Thoracic aorta (tissue), 2 donors: ENCODE results near the gene REEP6. TPM values are rescaled to one million over a fixed set of nuclear protein-coding genes. Genes with fewer than 3 reads are reported as not detected.

Experiments used
- ATAC-seq: fragments of 150-250 bp; one replicate; pipeline ENCODE4 v1.8.0; 2017; ENCODE audit warnings: low read depth; ENCODE audit not compliant: insufficient number of reproducible peaks, low FRiP score
- DNase-seq: peaks from one replicate; pipeline ENCODE4 v3.0.0-alpha.2; 2020; ENCODE audit warnings: low spot score
- H3K27ac ChIP-seq, 2 donors: fragments of 200-600 bp; sonication (generic); 1 replicate in 1 of 2; 2 replicates in 1 of 2; pipeline ENCODE4 v1.5.1; 2016; ENCODE audit warnings: mild to moderate bottlenecking in 2 of 2, moderate library complexity in 2 of 2
- H3K27me3 ChIP-seq: fragments of 200-600 bp; sonication (generic); replicated peaks from 2 replicates; pipeline ENCODE4 v1.6.0; 2016; ENCODE audit warnings: mild to moderate bottlenecking; ENCODE audit not compliant: insufficient read depth
- H3K36me3 ChIP-seq: fragments of 200-600 bp; sonication (generic); one replicate; pipeline ENCODE4 v1.5.1; 2016
- H3K4me1 ChIP-seq, 2 donors: fragments of 200-600 bp; sonication (generic); 1 replicate in 1 of 2; 2 replicates in 1 of 2; pipeline versions ENCODE4 v1.5.1 to v1.6.0; 2016; ENCODE audit warnings: low read depth in 2 of 2, mild to moderate bottlenecking in 1 of 2; ENCODE audit not compliant: control insufficient read depth in 1 of 2
- H3K4me3 ChIP-seq: fragments of 200-600 bp; sonication (generic); 2 replicates; pipeline ENCODE4 v1.5.1; 2016; ENCODE audit warnings: mild to moderate bottlenecking
- H3K9me3 ChIP-seq: fragments of 200-600 bp; sonication (generic); 2 replicates; pipeline ENCODE4 v1.5.1; 2016
- total RNA-seq, 2 donors: library from RNA; depleted of rRNA; stranded (reverse); fragments of >200 nt; gene quantifications; one replicate each; pipeline versions ENCODE4 v1.1.0 to v1.2.3, GENCODE V29; 2016
- TF ChIP-seq, protein P1 (sequence below): fragments of 200-600 bp; sonication (generic); IDR thresholded peaks from one replicate; pipeline ENCODE4 v1.5.1; 2019; ENCODE audit warnings: antibody characterized with exemption

The REEP6 gene
- total RNA-seq, 2 donors from 2014 or later = 0.35 to 1.6 TPM

DNA sequence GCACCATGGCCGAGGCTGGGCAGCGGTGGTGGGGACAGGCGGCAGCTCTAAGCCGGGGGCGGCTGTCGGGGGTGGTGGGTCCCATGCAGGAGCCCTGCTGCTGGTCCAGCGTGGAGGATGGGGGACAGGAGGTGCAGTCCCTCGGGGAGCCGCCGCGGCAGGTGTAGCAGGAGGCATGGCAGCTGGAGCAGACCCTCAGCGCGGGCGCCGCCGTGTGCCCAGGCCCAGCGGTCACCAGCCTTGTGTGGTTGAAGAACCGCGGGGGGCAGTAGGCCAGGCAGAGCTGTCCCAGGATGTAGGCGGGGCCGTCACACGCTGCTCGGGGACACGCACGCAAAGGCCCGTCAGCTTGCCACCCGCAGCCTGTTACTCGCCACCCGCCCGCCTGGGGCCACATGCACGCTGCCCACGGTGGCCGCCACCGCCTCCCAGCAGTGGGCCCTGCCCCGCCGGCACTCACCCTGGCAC, 9.1 kb upstream of the REEP6 start:
- no peaks in the 10 kb centered on the region for H3K27me3 ChIP-seq
- H3K27ac ChIP-seq = no peak overlapping the region
- peaks cover 6 to 15% of the 10 kb centered on the region in 2 donors for H3K4me1 ChIP-seq
- no peaks in the 10 kb centered on the region for H3K36me3 ChIP-seq
- TF ChIP-seq, protein P1, sequence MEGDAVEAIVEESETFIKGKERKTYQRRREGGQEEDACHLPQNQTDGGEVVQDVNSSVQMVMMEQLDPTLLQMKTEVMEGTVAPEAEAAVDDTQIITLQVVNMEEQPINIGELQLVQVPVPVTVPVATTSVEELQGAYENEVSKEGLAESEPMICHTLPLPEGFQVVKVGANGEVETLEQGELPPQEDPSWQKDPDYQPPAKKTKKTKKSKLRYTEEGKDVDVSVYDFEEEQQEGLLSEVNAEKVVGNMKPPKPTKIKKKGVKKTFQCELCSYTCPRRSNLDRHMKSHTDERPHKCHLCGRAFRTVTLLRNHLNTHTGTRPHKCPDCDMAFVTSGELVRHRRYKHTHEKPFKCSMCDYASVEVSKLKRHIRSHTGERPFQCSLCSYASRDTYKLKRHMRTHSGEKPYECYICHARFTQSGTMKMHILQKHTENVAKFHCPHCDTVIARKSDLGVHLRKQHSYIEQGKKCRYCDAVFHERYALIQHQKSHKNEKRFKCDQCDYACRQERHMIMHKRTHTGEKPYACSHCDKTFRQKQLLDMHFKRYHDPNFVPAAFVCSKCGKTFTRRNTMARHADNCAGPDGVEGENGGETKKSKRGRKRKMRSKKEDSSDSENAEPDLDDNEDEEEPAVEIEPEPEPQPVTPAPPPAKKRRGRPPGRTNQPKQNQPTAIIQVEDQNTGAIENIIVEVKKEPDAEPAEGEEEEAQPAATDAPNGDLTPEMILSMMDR = no peak
- DNase-seq = no peak
- no peak overlapping the region for H3K4me3 ChIP-seq
- no peak for ATAC-seq
- no peaks in the 10 kb centered on the region for H3K9me3 ChIP-seq

DNA sequence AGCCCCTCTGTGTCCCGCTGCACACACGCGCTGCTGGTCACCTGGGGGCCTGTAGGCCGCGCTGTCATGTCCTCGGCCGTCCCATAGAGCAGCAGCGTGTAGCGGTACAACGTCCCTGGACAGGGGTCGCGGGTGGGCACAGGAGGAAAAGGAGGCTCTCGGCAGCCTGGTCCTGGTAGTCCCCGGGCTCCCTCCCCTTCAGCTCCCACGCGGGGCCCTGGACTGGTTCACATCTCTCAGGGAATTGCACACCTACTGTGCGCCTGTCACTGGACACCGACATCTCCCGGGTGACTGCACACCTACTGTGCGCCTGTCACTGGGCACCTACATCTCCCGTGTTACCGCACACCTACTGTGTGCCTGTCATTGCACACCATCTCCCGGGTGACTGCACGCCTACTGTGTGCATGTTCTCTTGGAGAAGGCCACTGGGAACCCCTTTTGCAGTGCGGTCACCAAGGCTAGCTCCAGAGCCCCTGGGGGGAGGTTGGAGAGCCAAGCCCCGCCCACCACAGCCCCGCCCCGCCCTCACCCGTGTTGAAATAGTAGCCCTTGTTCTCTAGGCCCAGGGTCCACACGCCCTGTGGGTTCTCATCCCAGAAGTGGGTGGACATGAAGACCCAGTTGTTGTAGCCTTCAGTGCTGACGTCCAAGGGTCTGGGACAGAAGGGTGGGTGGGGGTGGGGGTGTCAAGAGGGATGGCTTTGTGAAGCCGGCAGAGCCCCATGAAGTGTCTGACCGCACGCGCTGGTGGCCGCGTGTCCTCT, 8.4 kb upstream of the REEP6 start:
- Histone ChIP-seq H3K36me3 (no peaks in the 10 kb centered on the region), H3K27me3 (no peaks in the 10 kb centered on the region), H3K27ac (no peak overlapping the region), H3K4me1 (peaks cover 6 to 15% of the 10 kb centered on the region in 2 donors), H3K4me3 (no peak overlapping the region), H3K9me3 (no peaks in the 10 kb centered on the region)
- ATAC-seq (no peak), DNase-seq (no peak)
- TF ChIP-seq, protein P1 = no peak

DNA sequence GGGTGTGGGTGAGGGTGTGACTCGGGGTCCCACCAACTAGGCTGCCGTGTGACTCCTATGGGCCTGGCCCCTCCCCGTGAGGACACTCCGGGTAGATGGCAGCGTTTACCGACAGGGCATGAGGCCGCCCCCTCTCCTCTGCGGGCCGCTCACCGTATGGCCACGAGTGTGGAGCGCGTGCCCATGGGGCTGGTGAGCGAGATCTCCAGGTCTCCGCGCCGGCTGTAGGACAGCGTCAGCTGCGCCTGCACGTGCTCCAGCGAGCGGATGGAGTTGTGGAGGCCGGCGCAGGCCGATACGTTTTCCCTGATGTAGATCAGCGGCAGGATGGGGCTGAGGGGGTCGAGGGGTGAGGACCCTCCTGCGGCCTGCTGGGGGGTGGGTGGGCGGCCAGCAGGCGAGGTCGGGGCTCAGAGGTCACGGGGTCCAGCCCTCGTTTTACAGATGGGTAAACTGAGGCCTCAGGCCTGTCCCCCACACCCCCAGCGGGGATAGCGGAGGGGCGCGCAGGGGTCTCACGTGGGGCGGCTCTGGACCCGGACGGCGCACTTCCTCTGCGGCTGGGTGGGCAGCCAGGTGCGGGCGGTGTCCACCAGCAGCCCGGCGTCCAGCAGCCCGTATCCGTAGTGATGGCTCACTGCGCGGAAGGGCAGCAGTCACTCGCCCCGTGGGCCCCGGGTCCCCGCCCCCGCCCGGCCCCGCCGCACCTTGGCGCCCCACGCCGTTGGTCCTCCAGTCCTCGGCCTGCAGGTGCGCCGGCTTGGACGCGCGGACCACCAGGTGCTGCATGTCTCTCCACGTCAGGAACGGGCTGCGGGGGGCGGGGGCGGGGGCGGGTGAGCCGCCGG, 7.6 kb upstream of the REEP6 start:
- Histone ChIP-seq H3K27me3 (no peaks in the 10 kb centered on the region), H3K9me3 (no peaks in the 10 kb centered on the region), H3K4me1 (peaks cover under 1 to 9% of the 10 kb centered on the region in 2 donors), H3K4me3 (no peak overlapping the region), H3K27ac (no peak overlapping the region), H3K36me3 (no peaks in the 10 kb centered on the region)
- TF ChIP-seq, protein P1 = no peak
- ATAC-seq (no peak), DNase-seq (no peak)

- ATAC-seq (no peak), DNase-seq (no peak)
- Histone ChIP-seq H3K9me3 (no peaks in the 10 kb centered on the region), H3K27me3 (no peaks in the 10 kb centered on the region), H3K36me3 (no peaks in the 10 kb centered on the region), H3K4me1 (peaks cover 0 to 5% of the 10 kb centered on the region in 2 donors), H3K27ac (no peak overlapping the region), H3K4me3 (no peak overlapping the region)
- TF ChIP-seq, protein P1 = no peak
These were observed 7.0 kb upstream of the REEP6 start for GRCh38 chr19:1483979-1484428.
